ENCODE results near the gene ZNF417.
"Not testable (repeated sequence)": the region's sequence is repeated elsewhere in the genome, so short reads cannot be mapped to it uniquely, and the experiment has no call there.

ZNF417 gene

DNA sequence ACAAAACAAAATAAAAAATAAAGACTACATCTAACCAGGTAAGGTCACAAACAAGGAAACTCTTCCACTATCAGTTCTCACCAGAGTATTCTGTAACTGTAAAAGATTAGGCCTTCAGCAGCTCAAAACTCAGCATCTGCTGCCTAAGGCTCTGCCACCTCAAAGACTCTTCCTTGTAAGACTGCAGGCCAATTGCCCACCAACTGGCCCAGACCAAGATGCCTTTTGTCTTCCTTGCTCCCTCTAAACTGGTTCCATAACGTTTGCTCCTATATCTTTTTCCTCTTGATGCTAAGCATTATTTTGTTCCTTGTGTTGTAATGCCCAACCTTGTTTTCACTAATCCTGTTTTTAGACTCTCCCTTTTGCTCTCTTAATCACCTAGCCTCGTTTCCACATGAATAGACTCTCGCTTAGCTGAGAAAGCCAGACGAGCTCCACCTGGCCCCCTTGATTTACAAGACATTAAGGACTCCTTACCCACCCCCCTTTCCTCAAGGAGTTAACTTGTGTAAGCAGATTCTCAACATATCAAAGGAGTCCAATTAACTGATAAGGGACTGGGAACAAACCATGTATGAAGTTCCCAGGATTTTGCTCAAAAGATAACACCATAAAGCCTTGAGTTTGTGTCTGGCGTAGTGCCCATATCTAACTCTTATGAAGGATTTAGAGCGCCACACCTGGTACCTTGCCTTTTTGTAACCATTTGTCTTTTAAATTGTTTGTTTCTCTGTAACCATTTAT is 29.0 kb downstream of the ZNF417 start:
- H3K9me3 ChIP-seq (ENCODE audit: insufficient read depth, low read length): no peaks in the 10 kb centered on the region
- peak overlapping the region; percentile 99 for H3K4me3 ChIP-seq (ENCODE audit: insufficient read length, low read depth)
- H3K4me1 ChIP-seq (ENCODE audit: insufficient read depth, insufficient read length): no peaks in the 10 kb centered on the region
- peaks cover 27% of the 10 kb centered on the region for H3K36me3 ChIP-seq (ENCODE audit: insufficient read depth, insufficient read length, low read length)
- peak; percentile 90 for DNase-seq (ENCODE audit: low read depth, low spot score)
- no peaks in the 10 kb centered on the region for H3K27me3 ChIP-seq (ENCODE audit: insufficient read depth, insufficient read length)
- TF ChIP-seq SUZ12 (IDR thresholded peaks at IDR 0.05; ENCODE audit: extremely low read depth, insufficient read depth, insufficient read length): no peak
- TF ChIP-seq YY1 (IDR thresholded peaks at IDR 0.05; ENCODE audit: insufficient read depth, insufficient read length): no peak
- no peak for TF ChIP-seq ZNF274 (IDR thresholded peaks at IDR 0.05; ENCODE audit: low read depth, low read length)
- H3K9ac ChIP-seq (ENCODE audit: insufficient read length, low read depth): peak overlapping the region; percentile 99

DNA sequence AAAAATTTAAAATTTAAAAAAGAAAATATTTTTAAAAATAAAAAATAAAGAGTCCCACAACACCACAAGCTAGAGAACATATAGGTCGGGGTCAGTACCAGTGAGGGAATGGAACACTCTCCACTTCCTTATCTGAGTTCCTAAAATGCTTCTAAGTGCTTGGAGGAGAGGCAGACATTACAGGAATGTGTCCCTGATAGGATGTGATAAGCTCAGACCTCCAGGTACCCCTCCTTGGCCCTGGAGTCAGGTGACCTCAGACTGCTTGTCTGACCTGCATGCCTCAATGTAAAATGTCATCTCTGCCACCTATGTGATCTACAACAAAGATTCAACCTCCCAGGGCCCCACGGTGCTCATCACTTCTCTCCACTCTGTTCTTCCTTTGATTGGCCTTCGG is 30.3 kb downstream of the ZNF417 start:
- no peaks in the 10 kb centered on the region for H3K4me1 ChIP-seq (ENCODE audit: insufficient read depth, insufficient read length)
- H3K4me3 ChIP-seq (ENCODE audit: insufficient read length, low read depth): peak overlapping the region; percentile 24
- H3K36me3 ChIP-seq (ENCODE audit: insufficient read depth, insufficient read length, low read length): peaks cover 27% of the 10 kb centered on the region
- TF ChIP-seq SUZ12 (IDR thresholded peaks at IDR 0.05; ENCODE audit: extremely low read depth, insufficient read depth, insufficient read length) (no peak), YY1 (IDR thresholded peaks at IDR 0.05; ENCODE audit: insufficient read depth, insufficient read length) (no peak), ZNF274 (IDR thresholded peaks at IDR 0.05; ENCODE audit: low read depth, low read length) (no peak)
- H3K27me3 ChIP-seq (ENCODE audit: insufficient read depth, insufficient read length): no peaks in the 10 kb centered on the region
- H3K9me3 ChIP-seq (ENCODE audit: insufficient read depth, low read length): no peaks in the 10 kb centered on the region
- H3K9ac ChIP-seq (ENCODE audit: insufficient read length, low read depth): peak overlapping the region; percentile 56
- DNase-seq (ENCODE audit: low read depth, low spot score): no peak

DNA sequence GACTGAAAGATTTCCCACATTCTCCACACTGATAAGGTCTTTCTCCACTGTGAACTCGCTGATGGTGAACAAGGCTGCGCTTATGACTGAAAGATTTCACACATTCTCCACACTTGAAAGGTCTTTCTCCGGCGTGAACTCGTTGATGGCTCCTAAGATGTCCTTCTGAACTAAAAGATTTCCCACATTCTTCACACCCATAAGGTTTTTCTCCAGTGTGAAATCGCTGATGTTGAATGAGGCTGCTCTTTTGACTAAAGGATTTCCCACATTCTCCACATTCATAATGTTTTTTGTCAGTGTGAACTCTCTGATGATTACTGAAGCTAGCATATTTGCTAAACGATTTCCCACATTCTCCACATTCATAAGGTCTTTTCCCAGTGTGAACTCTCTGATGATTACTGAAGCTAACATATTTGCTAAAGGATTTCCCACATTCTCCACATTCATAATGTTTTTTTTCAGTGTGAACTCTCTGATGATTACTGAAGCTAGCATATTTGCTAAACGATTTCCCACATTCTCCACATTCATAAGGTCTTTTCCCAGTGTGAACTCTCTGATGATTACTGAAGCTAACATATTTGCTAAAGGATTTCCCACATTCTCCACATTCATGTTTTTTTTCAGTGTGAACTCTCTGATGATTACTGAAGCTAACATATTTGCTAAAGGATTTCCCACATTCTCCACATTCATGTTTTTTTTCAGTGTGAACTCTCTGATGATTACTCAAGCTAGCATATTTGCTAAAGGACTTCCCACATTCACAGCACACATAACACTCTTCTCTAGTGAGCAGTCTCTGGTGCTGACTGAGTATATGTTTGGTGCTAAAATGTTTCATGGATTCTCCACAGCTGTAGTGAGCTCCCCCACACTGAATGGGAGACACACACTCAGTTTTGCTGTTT is 42.3 kb downstream of the ZNF417 start:
- Histone ChIP-seq H3K9me3 (ENCODE audit: insufficient read depth, low read length) (peaks cover 48% of the 10 kb centered on the region), H3K36me3 (ENCODE audit: insufficient read depth, insufficient read length, low read length) (peaks cover 76% of the 10 kb centered on the region)
- not testable (repeated sequence) for H3K4me3 ChIP-seq (ENCODE audit: insufficient read length, low read depth); DNase-seq (ENCODE audit: low read depth, low spot score); H3K9ac ChIP-seq (ENCODE audit: insufficient read length, low read depth); H3K27me3 ChIP-seq (ENCODE audit: insufficient read depth, insufficient read length); H3K4me1 ChIP-seq (ENCODE audit: insufficient read depth, insufficient read length)

DNA sequence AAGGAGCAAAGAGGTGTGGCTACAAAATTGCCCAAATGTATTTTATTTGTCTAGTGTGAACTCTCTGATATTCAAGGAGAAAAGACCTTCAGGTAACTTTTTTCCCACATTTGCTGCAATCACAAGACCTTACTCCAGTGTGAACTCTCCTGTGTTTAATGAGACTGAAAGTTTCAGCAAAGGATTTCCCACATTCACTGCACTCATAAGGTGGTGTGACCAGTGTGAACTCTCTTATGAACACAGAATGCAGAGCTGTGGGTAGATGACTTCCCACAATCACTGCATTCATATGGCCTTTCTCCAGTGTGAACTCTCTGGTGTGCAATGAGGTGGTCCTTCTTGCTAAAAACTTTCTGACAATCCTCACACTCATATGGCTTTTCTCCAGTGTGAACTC is 43.9 kb downstream of the ZNF417 start:
- H3K27me3 ChIP-seq (ENCODE audit: insufficient read depth, insufficient read length): no peaks in the 10 kb centered on the region
- peaks cover 44% of the 10 kb centered on the region for H3K9me3 ChIP-seq (ENCODE audit: insufficient read depth, low read length)
- DNase-seq (ENCODE audit: low read depth, low spot score): no peak
- H3K36me3 ChIP-seq (ENCODE audit: insufficient read depth, insufficient read length, low read length): peaks cover 73% of the 10 kb centered on the region
- no peak overlapping the region for H3K9ac ChIP-seq (ENCODE audit: insufficient read length, low read depth)
- no peak overlapping the region for H3K4me3 ChIP-seq (ENCODE audit: insufficient read length, low read depth)
- peaks cover 4% of the 10 kb centered on the region for H3K4me1 ChIP-seq (ENCODE audit: insufficient read depth, insufficient read length)
- no peak for TF ChIP-seq YY1 (IDR thresholded peaks at IDR 0.05; ENCODE audit: insufficient read depth, insufficient read length)
- TF ChIP-seq ZNF274 (IDR thresholded peaks at IDR 0.05; ENCODE audit: low read depth, low read length): no peak
- no peak for TF ChIP-seq SUZ12 (IDR thresholded peaks at IDR 0.05; ENCODE audit: extremely low read depth, insufficient read depth, insufficient read length)

DNA sequence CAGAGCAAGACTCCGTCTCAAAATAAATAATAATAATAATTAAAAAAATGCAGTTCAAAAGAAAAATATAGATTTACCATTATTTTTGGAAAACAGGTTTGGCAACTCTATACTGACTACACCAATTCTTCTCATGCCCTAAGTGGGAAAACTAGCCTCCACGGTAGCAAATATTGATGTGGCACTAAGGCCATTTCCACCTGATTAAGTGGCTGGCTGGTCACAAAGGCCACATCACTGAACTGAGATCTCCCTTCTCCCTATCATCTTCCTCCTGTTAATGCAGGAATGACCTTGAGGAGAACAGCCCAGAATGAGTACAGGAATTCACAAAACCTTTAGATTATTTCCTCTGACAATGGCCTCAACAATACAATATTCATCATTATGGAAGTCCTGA is 46.2 kb downstream of the ZNF417 start:
- H3K36me3 ChIP-seq (ENCODE audit: insufficient read depth, insufficient read length, low read length): peaks cover 57% of the 10 kb centered on the region
- peaks cover 26% of the 10 kb centered on the region for H3K9me3 ChIP-seq (ENCODE audit: insufficient read depth, low read length)

DNA sequence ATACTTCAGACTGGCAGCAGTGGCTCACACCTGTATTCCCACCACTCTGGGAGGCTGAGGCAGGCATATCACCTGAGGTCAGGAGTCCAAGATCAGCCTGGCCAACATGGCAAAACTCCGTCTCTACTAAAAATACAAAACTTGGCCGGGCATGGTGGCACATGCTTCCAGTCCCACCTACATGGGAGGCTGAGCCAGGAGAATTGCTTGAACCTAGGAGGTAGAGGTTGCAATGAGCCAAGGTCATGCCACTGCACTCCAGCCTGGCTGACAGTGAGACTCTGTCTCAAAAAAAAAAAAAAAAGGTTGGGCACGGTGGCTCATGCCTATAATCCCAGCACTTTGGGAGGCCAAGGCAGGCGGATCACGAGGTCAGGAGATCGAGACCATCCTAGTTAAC is 46.7 kb downstream of the ZNF417 start:
- not testable (repeated sequence) for H3K4me3 ChIP-seq (ENCODE audit: insufficient read length, low read depth); H3K27me3 ChIP-seq (ENCODE audit: insufficient read depth, insufficient read length); H3K4me1 ChIP-seq (ENCODE audit: insufficient read depth, insufficient read length); H3K9ac ChIP-seq (ENCODE audit: insufficient read length, low read depth); DNase-seq (ENCODE audit: low read depth, low spot score)
- Histone ChIP-seq H3K36me3 (ENCODE audit: insufficient read depth, insufficient read length, low read length) (peaks cover 56% of the 10 kb centered on the region), H3K9me3 (ENCODE audit: insufficient read depth, low read length) (peaks cover 24% of the 10 kb centered on the region)

More for the DNA sequence above, 46.2 kb downstream of the ZNF417 start:
- Histone ChIP-seq H3K27me3 (ENCODE audit: insufficient read depth, insufficient read length) (no peaks in the 10 kb centered on the region), H3K4me3 (ENCODE audit: insufficient read length, low read depth) (no peak overlapping the region), H3K9ac (ENCODE audit: insufficient read length, low read depth) (no peak overlapping the region), H3K4me1 (ENCODE audit: insufficient read depth, insufficient read length) (peaks cover 4% of the 10 kb centered on the region)
- TF ChIP-seq ZNF274 (IDR thresholded peaks at IDR 0.05; ENCODE audit: low read depth, low read length): no peak
- no peak for TF ChIP-seq SUZ12 (IDR thresholded peaks at IDR 0.05; ENCODE audit: extremely low read depth, insufficient read depth, insufficient read length)
- TF ChIP-seq YY1 (IDR thresholded peaks at IDR 0.05; ENCODE audit: insufficient read depth, insufficient read length): no peak
- DNase-seq (ENCODE audit: low read depth, low spot score): no peak

DNA sequence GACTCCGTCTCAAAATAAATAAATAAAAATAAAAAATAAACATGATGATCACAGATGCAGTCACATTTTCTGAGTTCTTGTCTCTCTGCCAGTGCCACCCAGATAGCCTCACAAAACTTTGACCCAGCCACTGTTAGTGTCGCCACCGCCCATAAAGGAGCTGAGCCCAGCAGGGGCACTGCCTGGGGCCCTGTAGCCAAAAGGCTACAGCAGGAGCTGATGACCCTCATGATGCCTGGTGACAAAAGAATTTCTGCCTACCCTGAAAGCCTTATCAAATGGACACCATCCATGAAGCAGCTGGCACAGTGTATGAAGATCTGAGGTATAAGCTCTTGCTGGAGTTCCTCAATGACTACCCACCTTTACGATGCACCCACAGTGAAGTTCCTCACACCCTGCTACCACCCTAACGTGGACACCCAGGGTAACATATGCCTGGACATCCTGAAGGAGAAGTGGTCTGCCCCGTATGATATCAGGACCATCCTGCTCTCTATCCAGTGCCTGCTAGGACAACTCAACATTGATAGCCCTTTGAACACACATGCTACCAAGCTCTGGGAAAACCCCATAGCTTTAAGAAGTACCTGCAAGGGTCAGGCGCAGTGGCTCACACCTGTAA is 48.4 kb downstream of the ZNF417 start:
- Histone ChIP-seq H3K9ac (ENCODE audit: insufficient read length, low read depth) (no peak overlapping the region), H3K4me1 (ENCODE audit: insufficient read depth, insufficient read length) (peaks cover 4% of the 10 kb centered on the region), H3K27me3 (ENCODE audit: insufficient read depth, insufficient read length) (no peaks in the 10 kb centered on the region), H3K9me3 (ENCODE audit: insufficient read depth, low read length) (peaks cover 8% of the 10 kb centered on the region), H3K4me3 (ENCODE audit: insufficient read length, low read depth) (no peak overlapping the region), H3K36me3 (ENCODE audit: insufficient read depth, insufficient read length, low read length) (peaks cover 51% of the 10 kb centered on the region)
- DNase-seq (ENCODE audit: low read depth, low spot score): no peak
- TF ChIP-seq SUZ12 (IDR thresholded peaks at IDR 0.05; ENCODE audit: extremely low read depth, insufficient read depth, insufficient read length) (no peak), ZNF274 (IDR thresholded peaks at IDR 0.05; ENCODE audit: low read depth, low read length) (no peak), YY1 (IDR thresholded peaks at IDR 0.05; ENCODE audit: insufficient read depth, insufficient read length) (no peak)
